Cardiac muscle cell (in vitro differentiated cells and primary cell): ENCODE measurements around the gene YBEY. TPM values are rescaled to one million over a fixed set of nuclear protein-coding genes. Genes with fewer than 3 reads are reported as not detected.

ENCODE experiments used
- DNase-seq, 2 donors: peaks; one replicate each; pipeline versions ENCODE4 v3.0.0 to v3.0.0-alpha.2; 2010 to 2017; ENCODE audit warnings: low read depth in 1 of 2, low spot score in 1 of 2
- H3K27ac ChIP-seq: fragments of 200-600 bp; sonication (generic); 2 replicates; pipeline ENCODE4 v1.5.1; 2016
- H3K27me3 ChIP-seq: fragments of 200-600 bp; sonication (generic); 2 replicates; pipeline ENCODE4 v1.6.0; 2016; ENCODE audit warnings: control low read depth
- H3K36me3 ChIP-seq: fragments of 200-600 bp; sonication (generic); 2 replicates; pipeline ENCODE4 v1.5.1; 2016; ENCODE audit warnings: control low read depth
- H3K4me1 ChIP-seq: fragments of 200-600 bp; sonication (generic); 2 replicates; pipeline ENCODE4 v1.8.1; 2017; ENCODE audit warnings: low read depth, mild to moderate bottlenecking, mixed run types
- H3K4me3 ChIP-seq: fragments of 200-600 bp; sonication (generic); 2 replicates; pipeline ENCODE4 v1.5.1; 2016; ENCODE audit warnings: mild to moderate bottlenecking
- H3K9me3 ChIP-seq: fragments of 200-600 bp; sonication (generic); 2 replicates; pipeline ENCODE4 v1.5.1; 2017; ENCODE audit warnings: low read depth, mild to moderate bottlenecking, control low read depth
- CTCF ChIP-seq: IDR thresholded peaks from 2 replicates; pipeline ENCODE4 v1.5.1; 2012; ENCODE audit warnings: low read depth, mild to moderate bottlenecking, low read length
- polyA plus RNA-seq: library from polyadenylated mRNA; unstranded; fragments of >200 nt; fragmentation: Nextera tagmentation; extraction: Ambion mirVana; gene quantifications from 2 replicates; pipeline ENCODE4 v1.2.1, GENCODE V29; 2016
- total RNA-seq: library from RNA; depleted of rRNA; stranded (reverse); fragments of >200 nt; gene quantifications from 2 replicates; pipeline ENCODE4 v1.2.3, GENCODE V29; 2016

Gene YBEY
- total and polyA plus RNA-seq, 2 experiments from 2014 or later, result 17.9 to 25.5 TPM

- TF ChIP-seq CTCF, result no peak
- Histone ChIP-seq H3K4me1 (no peaks in the 10 kb centered on the region), H3K27ac (no peak overlapping the region), H3K27me3 (no peaks in the 10 kb centered on the region), H3K4me3 (no peak overlapping the region), H3K9me3 (no peaks in the 10 kb centered on the region), H3K36me3 (peaks cover 3% of the 10 kb centered on the region)
- DNase-seq, result no peak
These were observed 28.4 kb downstream of the YBEY start for GRCh38 chr21:46314441-46315020.

GRCh38 chr21:46316708-46317324 is 30.7 kb downstream of the YBEY start:
- no peak for DNase-seq
- H3K27me3 ChIP-seq, result no peaks in the 10 kb centered on the region

GRCh38 chr21:46317710-46318463 is 31.7 kb downstream of the YBEY start:
- Histone ChIP-seq H3K9me3 (no peaks in the 10 kb centered on the region), H3K36me3 (no peaks in the 10 kb centered on the region), H3K4me3 (no peak overlapping the region), H3K27ac (no peak overlapping the region), H3K4me1 (peaks cover 7% of the 10 kb centered on the region), H3K27me3 (no peaks in the 10 kb centered on the region)
- no peak for TF ChIP-seq CTCF
- no peak for DNase-seq

More at GRCh38 chr21:46316708-46317324, 30.7 kb downstream of the YBEY start:
- Histone ChIP-seq H3K4me3 (no peak overlapping the region), H3K9me3 (no peaks in the 10 kb centered on the region), H3K36me3 (no peaks in the 10 kb centered on the region), H3K27ac (no peak overlapping the region), H3K4me1 (peaks cover 5% of the 10 kb centered on the region)
- TF ChIP-seq CTCF, result no peak

GRCh38 chr21:46318464-46318845 is 32.3 kb downstream of the YBEY start:
- no peaks in the 10 kb centered on the region for H3K36me3 ChIP-seq
- H3K4me1 ChIP-seq, result peaks cover 7% of the 10 kb centered on the region
- H3K4me3 ChIP-seq, result no peak overlapping the region
- no peaks in the 10 kb centered on the region for H3K9me3 ChIP-seq
- no peaks in the 10 kb centered on the region for H3K27me3 ChIP-seq
- H3K27ac ChIP-seq, result no peak overlapping the region
- TF ChIP-seq CTCF, result no peak
- no peak for DNase-seq

- no peak for DNase-seq
- peaks cover 7% of the 10 kb centered on the region for H3K4me1 ChIP-seq
- no peak for TF ChIP-seq CTCF
- no peaks in the 10 kb centered on the region for H3K36me3 ChIP-seq
- no peak overlapping the region for H3K4me3 ChIP-seq
- H3K27me3 ChIP-seq, result no peaks in the 10 kb centered on the region
- no peaks in the 10 kb centered on the region for H3K9me3 ChIP-seq
- H3K27ac ChIP-seq, result no peak overlapping the region
These were observed 33.0 kb downstream of the YBEY start for GRCh38 chr21:46319186-46319585.
